Natural killer cell (primary cell): Measurements from ENCODE around the gene CDH12. TPM values are rescaled to one million over a fixed set of nuclear protein-coding genes. Genes with fewer than 3 reads are reported as not detected.
"Not testable (repeated sequence)": the region's sequence is repeated elsewhere in the genome, so short reads cannot be mapped to it uniquely, and the experiment has no call there.

ENCODE experiments used
- ATAC-seq, 3 donors: fragments of 150-1000 bp in 2 of 3; fragments of 200-7000 bp in 1 of 3; cut with Tn5 transposase; 1 replicate in 1 of 3; 2 replicates in 2 of 3; pipeline ENCODE4 v1.10.0; 2021; ENCODE audit warnings: mild to moderate bottlenecking in 2 of 3, moderate library complexity in 2 of 3
- DNase-seq, 2 donors: peaks; one replicate each; pipeline versions ENCODE4 v3.0.0 to v3.0.0-alpha.2; 2013 to 2021; ENCODE audit warnings: mixed read lengths in 1 of 2
- H3K27ac ChIP-seq: one replicate; pipeline ENCODE4 v1.5.1; 2013; ENCODE audit warnings: mild to moderate bottlenecking, low read length
- H3K27me3 ChIP-seq: one replicate; pipeline ENCODE4 v1.6.1; 2013; ENCODE audit warnings: low read length; ENCODE audit not compliant: control insufficient read depth, insufficient read depth
- H3K36me3 ChIP-seq: one replicate; pipeline ENCODE4 v1.6.1; 2013; ENCODE audit warnings: low read length; ENCODE audit not compliant: control insufficient read depth, insufficient read depth
- H3K4me1 ChIP-seq: one replicate; pipeline ENCODE4 v1.6.1; 2013; ENCODE audit warnings: low read length; ENCODE audit not compliant: control insufficient read depth, insufficient read depth
- H3K4me3 ChIP-seq: one replicate; pipeline ENCODE4 v1.5.1; 2013; ENCODE audit warnings: low read length
- H3K9me3 ChIP-seq: one replicate; pipeline ENCODE4 v1.6.1; 2013; ENCODE audit warnings: low read length; ENCODE audit not compliant: control insufficient read depth, insufficient read depth
- H3K27ac Mint-ChIP-seq, 2 donors: one replicate each; pipeline ENCODE4 v1.8.0; 2022; ENCODE audit warnings: mild to moderate bottlenecking in 2 of 2, mixed read lengths in 2 of 2, moderate library complexity in 1 of 2
- H3K27me3 Mint-ChIP-seq, 2 donors: one replicate each; pipeline ENCODE4 v1.8.0; 2022; ENCODE audit warnings: low read depth in 2 of 2, mixed read lengths in 2 of 2
- H3K36me3 Mint-ChIP-seq: one replicate; pipeline ENCODE4 v1.8.0; 2022; ENCODE audit warnings: mixed read lengths
- H3K4me1 Mint-ChIP-seq, 2 donors: one replicate each; pipeline ENCODE4 v1.8.0; 2022; ENCODE audit warnings: mixed read lengths in 2 of 2
- H3K4me3 Mint-ChIP-seq: one replicate; pipeline ENCODE4 v1.8.0; 2022; ENCODE audit warnings: mild to moderate bottlenecking, moderate library complexity, mixed read lengths
- H3K9me3 Mint-ChIP-seq, 2 donors: one replicate each; pipeline ENCODE4 v1.8.0; 2022; ENCODE audit warnings: mixed read lengths in 2 of 2
- CTCF ChIP-seq: fragments of 200-600 bp; IDR thresholded peaks from one replicate; pipeline ENCODE4 v1.8.0; 2022; ENCODE audit warnings: antibody characterized with exemption
- WGBS: methylation state at CpG from one replicate; pipeline ENCODE4 v1.1.7; 2013; ENCODE audit warnings: missing lambda C conversion rate; ENCODE audit not compliant: insufficient coverage; 5-methylcytosine and 5-hydroxymethylcytosine counted together
- intact Hi-C: fragments of 100-400 bp; cut with micrococcal nuclease; formaldehyde crosslinking; loops from one replicate; pipeline ENCODE4 v1.14.2; 2022
- total RNA-seq, 4 donors: library from RNA; stranded (reverse); fragments of 120-200 nt in 1 of 4; gene quantifications; one replicate each; pipeline versions ENCODE4 v1.2.3 to v1.2.4, GENCODE V29; 2013 to 2022

The CDH12 gene
- total RNA-seq, 3 donors from 2014 or later (not counting 1 experiment from before 2014, with no cell fraction given) = not detected

GRCh38 chr5:22351178-22351577 lies 502.0 kb downstream of the CDH12 start:
- DNase-seq (no peak), ATAC-seq (no peak)
- Mint-ChIP-seq H3K4me3 (no peak overlapping the region), H3K36me3 (no peaks in the 10 kb centered on the region), H3K9me3 (peaks cover 12 to 17% of the 10 kb centered on the region in 2 donors), H3K4me1 (no peaks in the 10 kb centered on the region), H3K27ac (no peak overlapping the region), H3K27me3 (no peaks in the 10 kb centered on the region)
- no peak overlapping the region for H3K27ac ChIP-seq
- intact Hi-C loops = no loop called here
- H3K36me3 ChIP-seq = no peaks in the 10 kb centered on the region
- H3K9me3 ChIP-seq = no peaks in the 10 kb centered on the region
- WGBS = 86% methylated on average over 2 of the region's 2 CpGs
- no peak overlapping the region for H3K4me3 ChIP-seq
- H3K27me3 ChIP-seq = no peaks in the 10 kb centered on the region
- TF ChIP-seq CTCF = no peak
- H3K4me1 ChIP-seq = no peaks in the 10 kb centered on the region

GRCh38 chr5:22348027-22348426 lies 505.1 kb downstream of the CDH12 start:
- intact Hi-C loops = no loop called here
- H3K27ac Mint-ChIP-seq = no peak overlapping the region
- Histone ChIP-seq H3K4me3 (no peak overlapping the region), H3K36me3 (no peaks in the 10 kb centered on the region), H3K9me3 (no peaks in the 10 kb centered on the region), H3K27ac (no peak overlapping the region), H3K27me3 (no peaks in the 10 kb centered on the region), H3K4me1 (no peaks in the 10 kb centered on the region)
- no peaks in the 10 kb centered on the region for H3K36me3 Mint-ChIP-seq
- no peak for TF ChIP-seq CTCF
- H3K9me3 Mint-ChIP-seq = peaks cover 13% of the 10 kb centered on the region in 2 donors
- DNase-seq (no peak), ATAC-seq (no peak)
- no peak overlapping the region for H3K4me3 Mint-ChIP-seq
- 77% methylated on average over 5 of the region's 6 CpGs for WGBS
- no peaks in the 10 kb centered on the region for H3K4me1 Mint-ChIP-seq
- no peaks in the 10 kb centered on the region for H3K27me3 Mint-ChIP-seq

GRCh38 chr5:22344000-22344399 lies 509.1 kb downstream of the CDH12 start:
- H3K4me1 ChIP-seq = no peaks in the 10 kb centered on the region
- Mint-ChIP-seq H3K4me3 (no peak overlapping the region), H3K36me3 (no peaks in the 10 kb centered on the region), H3K9me3 (peaks cover 11 to 12% of the 10 kb centered on the region in 2 donors), H3K27ac (no peak overlapping the region), H3K4me1 (no peaks in the 10 kb centered on the region), H3K27me3 (no peaks in the 10 kb centered on the region)
- intact Hi-C loops = no loop called here
- WGBS = no CpG with 5 or more reads among the region's 2 CpGs
- TF ChIP-seq CTCF = no peak
- H3K4me3 ChIP-seq = no peak overlapping the region
- H3K27me3 ChIP-seq = no peaks in the 10 kb centered on the region
- DNase-seq (no peak), ATAC-seq (no peak)
- no peak overlapping the region for H3K27ac ChIP-seq
- H3K36me3 ChIP-seq = no peaks in the 10 kb centered on the region
- peaks cover 3% of the 10 kb centered on the region for H3K9me3 ChIP-seq

GRCh38 chr5:22341406-22341805 lies 511.7 kb downstream of the CDH12 start:
- Mint-ChIP-seq H3K9me3 (peaks cover 11 to 14% of the 10 kb centered on the region in 2 donors), H3K27me3 (no peaks in the 10 kb centered on the region), H3K36me3 (no peaks in the 10 kb centered on the region), H3K4me1 (no peaks in the 10 kb centered on the region), H3K4me3 (no peak overlapping the region), H3K27ac (no peak overlapping the region)
- ATAC-seq (no peak), DNase-seq (no peak)
- Histone ChIP-seq H3K4me3 (no peak overlapping the region), H3K27ac (no peak overlapping the region), H3K9me3 (peaks cover 6% of the 10 kb centered on the region), H3K4me1 (no peaks in the 10 kb centered on the region), H3K36me3 (no peaks in the 10 kb centered on the region), H3K27me3 (no peaks in the 10 kb centered on the region)
- WGBS = 82% methylated on average over 2 of the region's 2 CpGs
- no peak for TF ChIP-seq CTCF
- intact Hi-C loops = no loop called here

GRCh38 chr5:22332949-22333348 lies 520.2 kb downstream of the CDH12 start:
- H3K9me3 ChIP-seq = peaks cover 14% of the 10 kb centered on the region
- H3K36me3 ChIP-seq, H3K27ac ChIP-seq, intact Hi-C loops, H3K27me3 ChIP-seq, ATAC-seq, H3K27ac Mint-ChIP-seq, H3K4me1 Mint-ChIP-seq, H3K4me1 ChIP-seq, DNase-seq, H3K27me3 Mint-ChIP-seq, H3K4me3 ChIP-seq, H3K4me3 Mint-ChIP-seq: not testable (repeated sequence)
- Mint-ChIP-seq H3K36me3 (peaks cover 26% of the 10 kb centered on the region), H3K9me3 (peaks cover 19 to 30% of the 10 kb centered on the region in 2 donors)
- WGBS = 100% methylated on average over 3 of the region's 3 CpGs
